ENCODE measurements around the gene BCL2L1. TPM values are rescaled to one million over a fixed set of nuclear protein-coding genes. Genes with fewer than 3 reads are reported as not detected.

BCL2L1 gene
- total RNA-seq, 1 experiment from 2014 or later = 33.1 TPM

GRCh38 chr20:31718952-31719643 is 3.6 kb downstream of the BCL2L1 start:
- Histone ChIP-seq H3K27me3 (no peaks in the 10 kb centered on the region), H3K4me3 (no peak overlapping the region; the same call in 1 of the 2 replicates), H3K36me3 (peaks cover 17% of the 10 kb centered on the region), H3K4me1 (peaks cover 39% of the 10 kb centered on the region), H3K9me3 (replicated peaks) (no peaks in the 10 kb centered on the region), H3K27ac (peak overlapping the region; percentile 76; the same call in 1 of the 2 replicates)
- DNase-seq = no peak

- Histone ChIP-seq H3K4me1 (peaks cover 54% of the 10 kb centered on the region), H3K27ac (no peak overlapping the region), H3K27me3 (no peaks in the 10 kb centered on the region), H3K4me3 (no peak overlapping the region), H3K36me3 (peaks cover 20% of the 10 kb centered on the region), H3K9me3 (replicated peaks) (no peaks in the 10 kb centered on the region)
- no peak for DNase-seq
These were observed 5.0 kb downstream of the BCL2L1 start for GRCh38 chr20:31717478-31718201.

GRCh38 chr20:31716818-31717477 is 5.7 kb downstream of the BCL2L1 start:
- no peaks in the 10 kb centered on the region for H3K27me3 ChIP-seq
- peaks cover 58% of the 10 kb centered on the region for H3K4me1 ChIP-seq
- no peak overlapping the region for H3K4me3 ChIP-seq
- no peak for DNase-seq
- H3K9me3 ChIP-seq (replicated peaks) = no peaks in the 10 kb centered on the region
- no peak overlapping the region for H3K27ac ChIP-seq
- H3K36me3 ChIP-seq = peaks cover 20% of the 10 kb centered on the region

- no peak for DNase-seq
- Histone ChIP-seq H3K27me3 (no peaks in the 10 kb centered on the region), H3K36me3 (peaks cover 23% of the 10 kb centered on the region), H3K4me1 (peaks cover 59% of the 10 kb centered on the region), H3K9me3 (replicated peaks) (no peaks in the 10 kb centered on the region), H3K4me3 (no peak overlapping the region), H3K27ac (no peak overlapping the region)
These were observed 6.3 kb downstream of the BCL2L1 start for GRCh38 chr20:31716351-31716750.

GRCh38 chr20:31715766-31716165 is 6.9 kb downstream of the BCL2L1 start:
- Histone ChIP-seq H3K4me3 (no peak overlapping the region), H3K27ac (no peak overlapping the region), H3K36me3 (peaks cover 26% of the 10 kb centered on the region), H3K9me3 (replicated peaks) (no peaks in the 10 kb centered on the region), H3K27me3 (no peaks in the 10 kb centered on the region), H3K4me1 (peaks cover 53% of the 10 kb centered on the region)
- no peak for DNase-seq

GRCh38 chr20:31713312-31714273 is 9.1 kb downstream of the BCL2L1 start:
- H3K9me3 ChIP-seq (replicated peaks) = no peaks in the 10 kb centered on the region
- peaks cover 34% of the 10 kb centered on the region for H3K4me1 ChIP-seq
- no peak overlapping the region for H3K4me3 ChIP-seq
- DNase-seq = peak; percentile 85
- peaks cover 17% of the 10 kb centered on the region for H3K36me3 ChIP-seq
- H3K27me3 ChIP-seq = no peaks in the 10 kb centered on the region
- H3K27ac ChIP-seq = peak overlapping the region; percentile 80

- H3K4me1 ChIP-seq = peaks cover 42% of the 10 kb centered on the region
- H3K4me3 ChIP-seq = no peak overlapping the region
- H3K9me3 ChIP-seq (replicated peaks) = no peaks in the 10 kb centered on the region
- peaks cover 17% of the 10 kb centered on the region for H3K36me3 ChIP-seq
- H3K27ac ChIP-seq = peak overlapping the region; percentile 80
- no peaks in the 10 kb centered on the region for H3K27me3 ChIP-seq
- DNase-seq = peak; percentile 76 to 80
These were observed 9.9 kb downstream of the BCL2L1 start for GRCh38 chr20:31712564-31713311.

- Histone ChIP-seq H3K27ac (peak overlapping the region; percentile 80), H3K4me3 (no peak overlapping the region), H3K4me1 (peaks cover 43% of the 10 kb centered on the region), H3K9me3 (replicated peaks) (no peaks in the 10 kb centered on the region), H3K27me3 (no peaks in the 10 kb centered on the region), H3K36me3 (peaks cover 21% of the 10 kb centered on the region)
- no peak for DNase-seq
These were observed 10.5 kb downstream of the BCL2L1 start for GRCh38 chr20:31712112-31712553.

- Histone ChIP-seq H3K4me1 (peaks cover 43% of the 10 kb centered on the region), H3K36me3 (peaks cover 28% of the 10 kb centered on the region), H3K27ac (peak overlapping the region; percentile 80; the same call in 1 of the 2 replicates), H3K9me3 (replicated peaks) (no peaks in the 10 kb centered on the region), H3K4me3 (no peak overlapping the region), H3K27me3 (no peaks in the 10 kb centered on the region)
- DNase-seq = no peak
These were observed 11.2 kb downstream of the BCL2L1 start for GRCh38 chr20:31711179-31712111.

- no peaks in the 10 kb centered on the region for H3K9me3 ChIP-seq (replicated peaks)
- no peak for DNase-seq
- H3K27me3 ChIP-seq = no peaks in the 10 kb centered on the region
- no peak overlapping the region for H3K4me3 ChIP-seq
- no peak overlapping the region for H3K27ac ChIP-seq
- H3K36me3 ChIP-seq = peaks cover 35% of the 10 kb centered on the region
- H3K4me1 ChIP-seq = peaks cover 43% of the 10 kb centered on the region
These were observed 12.1 kb downstream of the BCL2L1 start for GRCh38 chr20:31710423-31711108.

- H3K9me3 ChIP-seq (replicated peaks) = no peaks in the 10 kb centered on the region
- DNase-seq = no peak
- H3K36me3 ChIP-seq = peaks cover 37% of the 10 kb centered on the region
- no peaks in the 10 kb centered on the region for H3K27me3 ChIP-seq
- no peak overlapping the region for H3K27ac ChIP-seq
- no peak overlapping the region for H3K4me3 ChIP-seq
- peaks cover 45% of the 10 kb centered on the region for H3K4me1 ChIP-seq
These were observed 12.7 kb downstream of the BCL2L1 start for GRCh38 chr20:31709939-31710338.

GRCh38 chr20:31708736-31709534 is 13.7 kb downstream of the BCL2L1 start:
- no peak for DNase-seq
- Histone ChIP-seq H3K27ac (no peak overlapping the region), H3K4me1 (peaks cover 42% of the 10 kb centered on the region), H3K4me3 (no peak overlapping the region), H3K9me3 (replicated peaks) (no peaks in the 10 kb centered on the region), H3K27me3 (no peaks in the 10 kb centered on the region), H3K36me3 (peaks cover 29% of the 10 kb centered on the region)
